NCI-H2196 treated with DMSO at 0.1 percent for 48 hours (cell line): ENCODE measurements around the gene IMPG2.

Experiments used
- DNase-seq: peaks from one replicate; lab custom pipeline; 2025; ENCODE audit not compliant: unreplicated experiment; lab: John Stamatoyannopoulos, UW

Gene IMPG2

DNA sequence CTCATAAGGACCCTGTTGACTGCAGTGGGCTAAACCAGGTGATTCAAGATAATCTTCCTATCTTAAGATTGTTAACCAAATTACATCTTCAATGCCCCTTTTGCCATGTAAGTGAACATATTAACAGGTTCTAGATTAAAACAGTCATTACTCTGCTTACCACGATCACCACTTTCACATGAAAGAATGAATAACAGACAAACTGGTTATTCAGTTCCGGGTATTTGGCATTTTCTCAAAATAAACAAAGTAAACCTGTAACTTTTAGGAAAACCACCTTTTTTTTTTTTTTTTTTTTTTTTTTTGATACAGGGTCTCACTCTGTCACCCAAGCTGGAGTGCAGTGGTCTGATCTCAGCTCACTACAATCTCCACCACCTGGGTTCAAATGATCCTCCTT is 131.2 kb downstream of the IMPG2 start:
- no peak for DNase-seq

GRCh38 chr3:101185341-101185740 is 135.0 kb downstream of the IMPG2 start:
- DNase-seq, result no peak

GRCh38 chr3:101184111-101184510 is 136.3 kb downstream of the IMPG2 start:
- no peak for DNase-seq

DNA sequence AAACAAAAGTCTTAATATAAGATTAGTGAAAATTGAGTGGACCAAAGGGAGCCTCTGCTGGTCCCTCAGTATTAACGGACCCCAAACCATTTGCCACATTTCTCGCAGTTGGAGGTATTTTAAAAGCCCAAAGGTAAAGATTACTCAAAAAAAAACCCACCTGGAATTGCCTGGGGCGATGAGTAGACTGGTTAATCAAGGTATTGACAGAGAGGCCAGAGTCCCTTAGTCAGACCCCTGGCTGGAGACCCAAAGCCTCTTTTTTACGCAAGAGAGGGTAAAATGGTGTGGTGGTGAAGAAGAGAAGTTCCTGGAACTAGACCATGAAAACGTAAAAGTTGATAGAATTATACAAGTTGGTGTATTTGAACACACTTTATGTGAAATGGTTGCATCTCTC is 137.2 kb downstream of the IMPG2 start:
- DNase-seq, result no peak

GRCh38 chr3:101182734-101183133 is 137.6 kb downstream of the IMPG2 start:
- no peak for DNase-seq

DNA sequence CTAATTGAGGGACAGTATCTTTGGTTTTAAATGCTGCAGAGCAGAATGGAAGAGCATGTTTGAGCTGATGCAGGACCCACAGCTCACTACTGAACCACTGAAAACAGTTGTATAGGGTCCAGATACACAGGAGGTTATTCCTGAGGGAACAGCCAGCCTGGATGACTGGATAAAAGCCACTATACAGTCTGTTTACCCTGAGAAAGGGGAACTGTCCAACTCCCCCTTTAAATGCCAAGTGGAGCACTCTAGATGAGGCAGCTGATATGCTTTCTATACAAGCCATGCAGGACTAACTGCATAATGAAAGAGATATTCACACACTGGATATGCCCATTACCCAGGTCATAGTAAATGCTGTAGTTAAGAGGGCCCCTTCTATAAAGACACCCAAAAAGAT is 138.6 kb downstream of the IMPG2 start:
- no peak for DNase-seq

GRCh38 chr3:101179637-101180036 is 140.7 kb downstream of the IMPG2 start:
- DNase-seq, result no peak

- DNase-seq, result no peak
Measured at GRCh38 chr3:101177577-101177976, 142.8 kb downstream of the IMPG2 start.
